Erythroblast (primary cell): ENCODE results near the gene WDR11.

Experiments
- GATA1 ChIP-seq: IDR thresholded peaks from 2 replicates; pipeline ENCODE4 v1.6.1; 2011; ENCODE audit warnings: low read depth, mild to moderate bottlenecking, control low read depth, low read length, moderate library complexity
- POLR2A ChIP-seq: IDR thresholded peaks from 2 replicates; pipeline ENCODE4 v1.6.1; 2011; ENCODE audit warnings: mild to moderate bottlenecking, low read length

DNA sequence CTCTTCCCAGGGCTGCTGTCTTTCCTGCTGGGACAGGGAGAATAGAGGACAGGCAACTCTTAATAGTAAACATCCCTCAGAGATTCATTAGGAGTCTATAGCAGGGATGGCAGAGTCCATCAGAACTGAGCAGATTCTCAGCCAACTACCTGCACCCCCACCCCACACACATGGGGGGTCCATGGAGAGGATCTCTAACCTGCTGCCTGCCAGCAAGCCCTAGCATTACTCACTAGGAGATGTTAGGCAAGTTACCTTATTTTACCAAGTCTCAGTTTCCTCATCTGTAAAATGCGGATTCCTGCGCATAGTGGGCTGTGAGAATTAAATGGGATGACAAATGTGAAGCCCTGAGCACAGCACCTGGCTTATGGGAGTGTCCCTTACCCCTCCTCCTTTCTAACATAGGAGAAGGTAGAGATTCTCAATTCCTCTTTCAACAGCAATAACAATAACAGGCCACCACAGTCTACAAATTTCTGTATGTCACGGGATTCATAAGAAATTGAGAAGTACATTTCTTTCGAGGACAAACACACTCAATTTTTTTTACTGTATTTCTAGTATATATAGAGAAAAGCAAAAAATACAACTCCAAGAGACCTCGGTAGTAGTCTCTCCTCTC, 23.8 kb upstream of the WDR11 start:
- TF ChIP-seq POLR2A = no peak
- TF ChIP-seq GATA1 = no peak
